HCT116 (cell line): ENCODE measurements around the gene HNRNPAB.
"Not testable (repeated sequence)": the region's sequence is repeated elsewhere in the genome, so short reads cannot be mapped to it uniquely, and the experiment has no call there.

Source experiments
- CTCF ChIP-seq, 3 experiments: fragments of 200-600 bp in 1 of 3; sonication (generic) in 1 of 3; IDR thresholded peaks in 2 of 3; conservative IDR thresholded peaks in 1 of 3; 2 replicates each; pipeline ENCODE4 v1.5.1; 2012 to 2017; ENCODE audit warnings: low read depth in 2 of 3, low read length in 2 of 3, antibody characterized with exemption in 1 of 3, borderline replicate concordance in 1 of 3, control low read depth in 1 of 3, mild to moderate bottlenecking in 1 of 3, mixed read lengths in 1 of 3, mixed run types in 1 of 3, moderate library complexity in 1 of 3; ENCODE audit not compliant: insufficient read depth in 1 of 3
- EGR1 ChIP-seq: IDR thresholded peaks from 2 replicates; pipeline ENCODE4 v1.6.1; 2012; ENCODE audit warnings: low read depth
- EZH2phosphoT487 ChIP-seq: fragments of 200-600 bp; IDR thresholded peaks from 2 replicates; pipeline ENCODE4 v1.6.1; 2018; ENCODE audit warnings: antibody characterized with exemption, borderline replicate concordance
- POLR2A ChIP-seq: IDR thresholded peaks from 2 replicates; pipeline ENCODE4 v1.7.0; 2011; ENCODE audit warnings: borderline replicate concordance; ENCODE audit not compliant: insufficient read depth, insufficient read length; ENCODE audit errors: extremely low read depth
- POLR2AphosphoS5 ChIP-seq: IDR thresholded peaks from 2 replicates; pipeline ENCODE4 v1.6.1; 2011; ENCODE audit warnings: mild to moderate bottlenecking, low read depth, low read length, moderate library complexity
- YY1 ChIP-seq: IDR thresholded peaks from 2 replicates; pipeline ENCODE4 v1.6.1; 2011; ENCODE audit warnings: low read length, low read depth, moderate library complexity, mild to moderate bottlenecking; ENCODE audit not compliant: insufficient replicate concordance; ENCODE audit errors: extremely low read depth

GRCh38 chr5:178229111-178229510 lies 24.8 kb downstream of the HNRNPAB start:
- not testable (repeated sequence) for TF ChIP-seq EZH2phosphoT487; CTCF (IDR thresholded peaks at IDR 0.05 in 2 of 3, conservative IDR thresholded peaks at IDR 0.05 in 1 of 3; ENCODE audit: borderline replicate concordance in 1 of 3, insufficient read depth in 1 of 3, low read depth in 2 of 3, low read length in 2 of 3); POLR2AphosphoS5; EGR1; POLR2A; YY1
